ENCODE data around the gene HLA-C.

DNA sequence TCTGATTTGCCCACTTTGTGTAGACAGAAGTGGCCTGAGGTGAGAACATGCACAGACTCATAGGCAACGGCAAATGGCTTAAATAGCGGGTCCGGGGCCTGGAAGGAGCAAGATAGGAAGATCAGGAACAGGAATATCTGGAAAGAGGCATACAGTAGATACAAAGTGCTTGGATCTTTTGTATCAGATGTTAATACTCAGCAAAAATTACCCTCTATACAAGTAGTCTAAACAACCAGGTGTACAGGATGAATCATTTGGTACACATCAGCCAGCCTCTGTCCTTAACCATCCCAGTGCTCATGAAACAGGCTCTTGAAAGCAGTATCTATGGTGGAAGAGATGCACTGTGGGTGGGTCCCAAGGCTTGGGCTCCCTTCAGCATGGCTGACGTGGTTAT is 28.9 kb upstream of the HLA-C start:
- TF ChIP-seq CTCF (IDR thresholded peaks at IDR 0.05; ENCODE audit: insufficient read depth, low read depth, low read length), result no peak
- TF ChIP-seq EZH2 (IDR thresholded peaks at IDR 0.05; ENCODE audit: insufficient read depth, low read length), result no peak
